WTC11 (cell line): ENCODE results near the gene RRAGA.

Experiments
- ATF6 ChIP-seq: sonication (generic); formaldehyde crosslinking; IDR thresholded peaks from 2 replicates; pipeline ENCODE4 v1.8.1; 2023; ENCODE audit warnings: mild to moderate bottlenecking, missing genetic modification reagents
- CBFB ChIP-seq: sonication (generic); formaldehyde crosslinking; IDR thresholded peaks from 2 replicates; pipeline ENCODE4 v1.8.1; 2022; ENCODE audit warnings: mild to moderate bottlenecking, low read depth, missing genetic modification reagents
- CREB1 ChIP-seq: sonication (generic); formaldehyde crosslinking; IDR thresholded peaks from 2 replicates; pipeline ENCODE4 v1.8.0; 2023; ENCODE audit warnings: mild to moderate bottlenecking, missing genetic modification reagents
- CTCF ChIP-seq: fragments of 200-600 bp; IDR thresholded peaks from 2 replicates; pipeline ENCODE4 v1.8.0; 2022; ENCODE audit warnings: antibody characterized with exemption
- E2F1 ChIP-seq: sonication (generic); formaldehyde crosslinking; IDR thresholded peaks from 2 replicates; pipeline ENCODE4 v1.8.0; 2022; ENCODE audit warnings: mild to moderate bottlenecking, missing genetic modification reagents
- JUN ChIP-seq: sonication (generic); formaldehyde crosslinking; IDR thresholded peaks from 2 replicates; pipeline ENCODE4 v1.8.0; 2023; ENCODE audit warnings: mild to moderate bottlenecking, missing genetic modification reagents
- MYBL2 ChIP-seq: sonication (generic); formaldehyde crosslinking; IDR thresholded peaks from 2 replicates; pipeline ENCODE4 v1.8.1; 2023; ENCODE audit warnings: mild to moderate bottlenecking, moderate library complexity, missing genetic modification reagents
- NFYB ChIP-seq: sonication (generic); formaldehyde crosslinking; conservative IDR thresholded peaks from 2 replicates; pipeline ENCODE4 v1.8.0; 2022; ENCODE audit warnings: low read depth, missing genetic modification reagents
- NR3C1 ChIP-seq: sonication (generic); formaldehyde crosslinking; conservative IDR thresholded peaks from 2 replicates; pipeline ENCODE4 v1.8.1; 2023; ENCODE audit warnings: low read depth, mild to moderate bottlenecking, missing genetic modification reagents
- SP1 ChIP-seq: sonication (generic); formaldehyde crosslinking; conservative IDR thresholded peaks from 2 replicates; pipeline ENCODE4 v1.8.1; 2022; ENCODE audit warnings: missing genetic modification reagents
- ZNF423 ChIP-seq: fragments of 250-450 bp; sonication (Bioruptor Pico); IDR thresholded peaks from 2 replicates; pipeline ENCODE4 v2.1.2; 2022; ENCODE audit warnings: mild to moderate bottlenecking, moderate library complexity
- TF ChIP-seq, protein P1 (sequence below): sonication (generic); formaldehyde crosslinking; IDR thresholded peaks from 2 replicates; pipeline ENCODE4 v1.8.0; 2022; ENCODE audit warnings: mild to moderate bottlenecking, missing genetic modification reagents

DNA sequence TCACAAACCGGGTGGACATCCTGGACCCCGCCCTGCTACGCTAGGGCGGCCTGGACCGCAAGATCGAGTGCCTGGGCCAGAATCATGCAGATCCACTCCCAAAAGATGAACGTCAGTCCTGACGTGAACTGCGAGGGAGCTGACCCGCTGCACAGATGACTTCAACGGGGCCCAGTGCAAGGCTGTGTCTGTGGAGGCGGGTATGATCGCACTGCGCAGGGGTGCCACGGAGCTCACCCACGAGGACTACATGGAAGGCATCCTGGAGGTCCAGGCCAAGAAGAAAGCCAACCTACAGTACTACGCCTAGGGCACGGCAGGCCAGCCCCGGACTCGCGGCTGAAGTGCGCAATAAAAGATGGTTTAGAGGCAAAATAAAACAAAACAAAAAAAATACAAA, 21.4 kb upstream of the RRAGA start:
- TF ChIP-seq CTCF (no peak), NFYB (no peak), CREB1 (CRISPR knock-in tag) (no peak), MYBL2 (CRISPR knock-in tag) (no peak), JUN (CRISPR knock-in tag) (no peak), CBFB (CRISPR knock-in tag) (no peak), E2F1 (CRISPR knock-in tag) (no peak), ATF6 (CRISPR knock-in tag) (no peak), NR3C1 (no peak), SP1 (CRISPR knock-in tag) (no peak), ZNF423 (no peak)
- TF ChIP-seq, protein P1, sequence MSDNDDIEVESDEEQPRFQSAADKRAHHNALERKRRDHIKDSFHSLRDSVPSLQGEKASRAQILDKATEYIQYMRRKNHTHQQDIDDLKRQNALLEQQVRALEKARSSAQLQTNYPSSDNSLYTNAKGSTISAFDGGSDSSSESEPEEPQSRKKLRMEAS (CRISPR knock-in tag), result no peak
